HepG2 (cell line): ENCODE measurements around the gene LIPT1. TPM values are rescaled to one million over a fixed set of nuclear protein-coding genes. Genes with fewer than 3 reads are reported as not detected.

Source experiments
- ATAC-seq: fragments of 200-7000 bp; cut with Tn5 transposase; 3 replicates; pipeline ENCODE4 v1.9.1; 2020; ENCODE audit warnings: mild to moderate bottlenecking, moderate library complexity
- BruUV-seq: library from RNA; stranded (reverse); fragments of 400-500 nt; replicated peaks from 2 replicates; lab custom pipeline; 2021; lab: Mats Ljungman, UMichigan
- CTCF ChIA-PET: fragments of 300-600 bp; formaldehyde crosslinking; extraction: SDS; loops from one replicate; lab custom pipeline; 2021; ENCODE audit warnings: low total read pairs, inconsistent platforms, low intra/inter-chr PET ratio; lab: Yijun Ruan, JAX
- POLR2A ChIA-PET: fragments of 350-600 bp; sonication (Branson Sonifier 250); formaldehyde crosslinking; loops from one replicate; lab custom pipeline; 2020; ENCODE audit warnings: antibody characterized with exemption, inconsistent platforms; lab: Yijun Ruan, JAX
- DNase-seq: peaks from one replicate; pipeline ENCODE4 v3.0.0-alpha.2; 2015; ENCODE audit warnings: low spot score
- FAIRE-seq: peaks from 3 replicates; lab custom pipeline; 2011; peaks lifted over from hg19 to GRCh38; lab: Jason Lieb, UNC
- H2AFZ ChIP-seq: one replicate; pipeline ENCODE4 v1.6.1; 2011; ENCODE audit warnings: low read length, inconsistent platforms
- H3K27ac ChIP-seq: fragments of 300-600 bp; 3 replicates; pipeline ENCODE4 v1.8.0; 2011; ENCODE audit warnings: mixed run types, mild to moderate bottlenecking, mixed read lengths, low read length, inconsistent platforms; ENCODE audit not compliant: insufficient read depth; ENCODE audit errors: extremely low read length
- H3K27me3 ChIP-seq, 2 experiments: fragments of 200-600 bp in 1 of 2; 2 replicates in 1 of 2; 3 replicates in 1 of 2; pipeline versions ENCODE4 v1.6.0 to v1.8.0; 2011; ENCODE audit warnings: low read length in 2 of 2, mild to moderate bottlenecking in 2 of 2, moderate library complexity in 2 of 2, inconsistent platforms in 1 of 2; ENCODE audit not compliant: insufficient read depth in 2 of 2, control insufficient read depth in 1 of 2
- H3K36me3 ChIP-seq, 2 experiments: fragments of 200-600 bp in 1 of 2; replicated peaks in 1 of 2; 2 replicates in 1 of 2; 3 replicates in 1 of 2; pipeline versions ENCODE4 v1.5.1 to v1.8.0; 2011; ENCODE audit warnings: low read length in 2 of 2, inconsistent platforms in 1 of 2; ENCODE audit not compliant: insufficient read depth in 2 of 2, control insufficient read depth in 1 of 2
- H3K4me1 ChIP-seq: 2 replicates; pipeline ENCODE4 v1.5.1; 2012; ENCODE audit warnings: low read length, inconsistent platforms; ENCODE audit not compliant: insufficient read depth
- H3K4me2 ChIP-seq: 2 replicates; pipeline ENCODE4 v1.6.0; 2011; ENCODE audit warnings: low read depth, low read length, inconsistent platforms
- H3K4me3 ChIP-seq, 3 experiments: fragments of 200-600 bp in 1 of 3; sonication (generic), shearing (Covaris generic) in 1 of 3; replicated peaks in 1 of 3; 2 replicates each; pipeline ENCODE4 v1.5.1; 2011 to 2016; ENCODE audit warnings: low read length in 3 of 3, inconsistent platforms in 2 of 3, low read depth in 2 of 3, mild to moderate bottlenecking in 2 of 3, control low read depth in 1 of 3, mixed read lengths in 1 of 3; ENCODE audit not compliant: insufficient read depth in 1 of 3
- H3K79me2 ChIP-seq: one replicate; pipeline ENCODE4 v1.6.1; 2011; ENCODE audit warnings: low read length, inconsistent platforms; ENCODE audit not compliant: insufficient read depth
- H3K9ac ChIP-seq: 2 replicates; pipeline ENCODE4 v1.6.0; 2011; ENCODE audit warnings: mild to moderate bottlenecking, low read depth, low read length, inconsistent platforms; ENCODE audit not compliant: insufficient read depth
- H3K9me3 ChIP-seq: 2 replicates; pipeline ENCODE4 v1.5.1; 2012; ENCODE audit warnings: mild to moderate bottlenecking, low read length
- H4K20me1 ChIP-seq: 2 replicates; pipeline ENCODE4 v1.6.0; 2011; ENCODE audit warnings: inconsistent platforms, mild to moderate bottlenecking, low read length, moderate library complexity; ENCODE audit not compliant: insufficient read depth
- AGO2 ChIP-seq: fragments of 200-400 bp; formaldehyde crosslinking; optimal IDR thresholded peaks from 2 replicates; pipeline ENCODE3; 2017; ENCODE audit warnings: mild to moderate bottlenecking, low read depth, low read length, moderate library complexity
- ATF7-NPFF ChIP-seq: sonication (generic); formaldehyde crosslinking; IDR thresholded peaks from 2 replicates; pipeline ENCODE4 v1.8.1; 2023; ENCODE audit warnings: mild to moderate bottlenecking, low read depth, missing genetic modification reagents, moderate library complexity
- CHCHD3 ChIP-seq: sonication (generic); formaldehyde crosslinking; IDR thresholded peaks from 2 replicates; pipeline ENCODE4 v1.8.0; 2022; ENCODE audit warnings: mild to moderate bottlenecking, missing genetic modification reagents, moderate library complexity
- GATAD2A ChIP-seq: IDR thresholded peaks from 2 replicates; pipeline ENCODE4 v1.6.1; 2016
- MAFF ChIP-seq: IDR thresholded peaks from 2 replicates; pipeline ENCODE4 v1.6.1; 2011; ENCODE audit warnings: low read depth, low read length, improper control_type of control experiment
- MAFK ChIP-seq, 2 experiments: IDR thresholded peaks in 1 of 2; conservative IDR thresholded peaks in 1 of 2; 2 replicates each; pipeline ENCODE4 v1.6.1; 2011; ENCODE audit warnings: improper control_type of control experiment in 2 of 2, low read length in 2 of 2
- PPARG ChIP-seq: conservative IDR thresholded peaks from 2 replicates; pipeline ENCODE4 v1.6.1; 2016; ENCODE audit warnings: missing biosample characterization, missing genetic modification reagents
- REL ChIP-seq: sonication (generic); formaldehyde crosslinking; conservative IDR thresholded peaks from 2 replicates; pipeline ENCODE4 v1.8.0; 2022; ENCODE audit warnings: mild to moderate bottlenecking, missing genetic modification reagents, moderate library complexity
- SIN3A ChIP-seq: IDR thresholded peaks from 2 replicates; pipeline ENCODE4 v1.6.1; 2011; ENCODE audit warnings: low read depth, mild to moderate bottlenecking, control low read depth, low read length, borderline replicate concordance
- SRSF9 ChIP-seq: fragments of 200-400 bp; formaldehyde crosslinking; IDR thresholded peaks from 2 replicates; pipeline ENCODE4 v1.6.1; 2018; ENCODE audit warnings: borderline replicate concordance, mild to moderate bottlenecking, low read depth, low read length; ENCODE audit not compliant: insufficient read depth, poor library complexity, severe bottlenecking
- ZKSCAN8 ChIP-seq: IDR thresholded peaks from 2 replicates; pipeline ENCODE4 v1.6.1; 2016; ENCODE audit warnings: borderline replicate concordance, missing genetic modification reagents, missing compliant biosample characterization
- ZNF235 ChIP-seq: sonication (generic); formaldehyde crosslinking; IDR thresholded peaks from 2 replicates; pipeline ENCODE4 v1.8.1; 2023; ENCODE audit warnings: mild to moderate bottlenecking, missing genetic modification reagents, borderline replicate concordance
- ZNF652 ChIP-seq: IDR thresholded peaks from 2 replicates; pipeline ENCODE4 v1.6.1; 2016; ENCODE audit warnings: low read depth, borderline replicate concordance
- WGBS: methylation state at CpG from one replicate; pipeline ENCODE4 v1.1.6; 2017; ENCODE audit warnings: low lambda C conversion rate; 5-methylcytosine and 5-hydroxymethylcytosine counted together
- in situ Hi-C: cut with HindIII; loops from 2 replicates; pipeline ENCODE4 v1.10.0; 2017; ENCODE audit warnings: low pct_unique_long_range_greater_than_20kb; ENCODE audit not compliant: extremely low pct_ligation_motif_present
- intact Hi-C: fragments of 100-400 bp; cut with micrococcal nuclease; formaldehyde crosslinking; loops from one replicate; pipeline ENCODE4 v1.10.0; 2022; ENCODE audit not compliant: unreplicated experiment
- polyA plus RNA-seq, 8 experiments: library from polyadenylated mRNA; depleted of rRNA in 3 of 8; stranded (reverse) in 7 of 8; unstranded in 1 of 8; fragments of >200 nt; fragmentation: Illumina TruSeq in 4 of 8; extraction: Trizol in 4 of 8; gene quantifications; 2 replicates each; pipeline versions ENCODE4 v1.2.1 to v1.2.3, GENCODE V29; 2011 to 2016; ENCODE audit warnings: low read depth in 4 of 8, missing spikeins in 1 of 8, mixed read lengths in 1 of 8; ENCODE audit not compliant: insufficient read depth in 1 of 8
- total RNA-seq, 5 experiments: library from RNA; depleted of rRNA; stranded (reverse); fragments of >200 nt; fragmentation: Illumina TruSeq; extraction: Trizol; gene quantifications; 2 replicates each; pipeline ENCODE4 v1.2.3, GENCODE V29; 2016; ENCODE audit warnings: low read depth in 1 of 5
- TF ChIP-seq, protein P1 (sequence below): sonication (generic); formaldehyde crosslinking; IDR thresholded peaks from 2 replicates; pipeline ENCODE4 v1.8.1; 2023; ENCODE audit warnings: missing genetic modification reagents, mild to moderate bottlenecking, borderline replicate concordance
- TF ChIP-seq, protein P2 (sequence below): IDR thresholded peaks from 2 replicates; pipeline ENCODE4 v1.6.1; 2012; ENCODE audit warnings: inconsistent platforms

Gene LIPT1
- total and polyA plus RNA-seq, 2 of the 13 experiments (the other 11 are each of a cell fraction or from before 2014, with no cell fraction given) = 8.0 to 9.6 TPM

DNA sequence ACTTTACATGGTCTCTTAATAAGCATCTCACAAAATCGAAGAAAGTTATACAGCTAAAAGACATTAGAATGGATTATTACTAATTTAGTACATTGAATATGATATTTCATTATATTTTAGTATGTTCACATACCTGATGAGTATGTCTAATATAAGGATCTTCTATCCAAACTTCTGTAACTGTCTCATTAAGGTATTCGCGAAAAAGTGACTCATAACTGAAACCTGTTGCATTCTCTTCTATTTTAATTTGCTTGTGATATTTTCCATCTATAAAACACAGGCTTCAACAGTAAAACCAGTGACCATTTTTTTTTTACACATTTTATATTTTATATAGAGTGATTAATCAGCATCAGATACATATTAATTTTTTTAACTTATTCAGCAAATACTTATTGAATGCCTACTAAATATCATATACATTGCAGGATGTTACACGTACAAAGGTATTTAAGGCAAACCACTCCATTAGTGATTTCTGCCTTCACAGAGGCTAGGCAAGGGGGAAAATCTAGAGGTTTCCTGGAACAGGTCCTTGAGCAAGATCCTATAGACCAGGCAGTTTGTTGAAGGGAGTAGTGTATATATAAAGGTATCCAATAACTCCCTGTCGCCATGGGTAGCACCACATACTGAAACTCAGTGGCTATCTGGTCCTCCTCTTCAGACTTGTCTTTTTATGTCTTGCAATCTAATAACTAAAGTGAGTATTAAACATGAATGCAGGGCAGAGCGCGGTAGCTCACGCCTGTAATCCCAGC is 16.8 kb downstream of the LIPT1 start:
- no peaks in the 10 kb centered on the region for H3K4me1 ChIP-seq
- FAIRE-seq (no peak), ATAC-seq (no peak), DNase-seq (no peak)
- intact Hi-C loops (no loop called here), in situ Hi-C loops (no loop called here)
- no peaks in the 10 kb centered on the region for H3K9me3 ChIP-seq
- H3K27ac ChIP-seq = no peak overlapping the region
- 0 out of 2 replicates have a peak, but pooled peaks have one; percentile 13 for TF ChIP-seq MAFF
- TF ChIP-seq SIN3A = no peak
- peak in 1 of 2 experiments; percentile 44; a peak in 2 of 4 replicates for TF ChIP-seq MAFK (conservative IDR thresholded peaks at IDR 0.05 in 1 of 2, IDR thresholded peaks at IDR 0.05 in 1 of 2; ENCODE audit: low read length in 2 of 2)
- H3K27me3 ChIP-seq = no peaks in the 10 kb centered on the region
- peaks cover 9 to 35% of the 10 kb centered on the region in 2 experiments for H3K36me3 ChIP-seq
- BruUV-seq = no TSS peak
- H3K9ac ChIP-seq = no peak overlapping the region
- ChIA-PET POLR2A (interaction anchor here (0.9 kb wide), 1 partner anchor 16 kb away, joined by 4 read pairs; the partner anchor contains the start of genes LIPT1 and TSGA10), CTCF (no interaction called here)
- no peak overlapping the region for H3K4me2 ChIP-seq
- H3K79me2 ChIP-seq = no peaks in the 10 kb centered on the region
- H4K20me1 ChIP-seq = no peaks in the 10 kb centered on the region
- WGBS = 97% methylated on average over 8 of the region's 8 CpGs
- no peak overlapping the region for H2AFZ ChIP-seq
- H3K4me3 ChIP-seq = no peak overlapping the region

DNA sequence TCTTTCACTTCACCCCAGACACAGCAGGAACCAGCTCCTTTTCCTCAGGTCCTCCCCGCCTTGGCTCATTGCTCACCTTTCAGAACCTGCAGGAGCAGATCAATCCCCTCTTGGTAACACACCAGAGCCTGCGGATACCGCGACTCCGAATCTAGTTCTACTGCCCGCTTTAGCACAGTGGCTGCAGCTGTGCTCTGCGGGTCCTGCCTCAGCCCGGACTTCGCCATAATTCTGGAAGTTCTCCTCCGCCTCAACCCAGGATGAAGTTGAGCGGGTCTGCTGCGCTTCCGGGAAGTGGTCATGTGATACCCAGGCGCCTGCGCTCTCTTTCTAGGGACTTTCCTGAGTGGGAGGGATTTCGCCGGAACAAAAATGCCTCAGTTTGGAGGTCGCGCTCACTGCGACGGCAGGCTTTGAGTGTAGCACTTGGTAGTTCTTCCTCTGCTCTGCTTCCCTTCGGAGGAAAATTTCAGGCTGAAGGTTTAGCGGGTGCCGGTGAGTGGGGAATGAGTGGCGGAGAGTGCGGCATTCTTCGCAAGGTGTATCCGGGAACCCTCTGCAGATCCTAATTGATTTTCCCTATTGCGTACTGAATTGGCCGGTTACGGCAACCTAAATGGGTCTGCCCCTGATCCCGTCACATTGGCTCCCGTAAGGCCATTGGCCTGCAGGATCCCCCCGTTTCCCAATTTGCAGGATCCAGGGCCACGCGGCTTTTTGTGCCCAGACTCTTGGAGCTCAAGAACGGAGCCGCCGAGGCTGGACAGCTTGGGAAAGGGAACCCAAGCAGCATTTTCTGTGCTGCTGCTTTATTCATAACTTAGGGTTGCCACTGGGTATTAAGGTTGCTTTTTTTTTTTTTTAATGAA is 26.2 kb downstream of the LIPT1 start, which contains the start of the genes MITD1 and MRPL30:
MITD1 (minus strand) TSS at position 304 of the 869 bp plus-strand sequence; CDS start at position 227, 77 bp downstream.
MRPL30 (plus strand) TSS at position 430 of the 869 bp plus-strand sequence. CDS start 5,020 bp downstream, outside the sequence.
- POLR2A ChIA-PET = interaction anchor here (0.6 to 3.4 kb wide), 12 partner anchors 9 to 310 kb away, joined by 3 to 103 read pairs (median 4); partner anchors contain the start of genes C2orf15, EIF5B, LIPT1 and TSGA10
- Histone ChIP-seq H3K27me3 (no peaks in the 10 kb centered on the region; a peak in 1 of 5 replicates), H4K20me1 (no peaks in the 10 kb centered on the region), H3K4me3 (peak within 1 kb of the TSS; percentile 68 to 84 (median 84)), H3K79me2 (peaks cover 61% of the 10 kb centered on the region), H3K9me3 (no peaks in the 10 kb centered on the region), H3K4me1 (peaks cover 46% of the 10 kb centered on the region), H2AFZ (peak within 1 kb of the TSS; percentile 66), H3K4me2 (peak within 1 kb of the TSS; percentile 83), H3K9ac (peak within 1 kb of the TSS; percentile 82), H3K27ac (peak within 1 kb of the TSS; percentile 83), H3K36me3 (no peaks in the 10 kb centered on the region)
- CTCF ChIA-PET = no interaction called here
- in situ Hi-C loops (loop anchor here (5.0 kb wide), 1 partner anchor 156 kb away; the partner anchor contains the start of genes EIF5B and TXNDC9), intact Hi-C loops (loop anchor here (1.0 to 10.0 kb wide), 6 partner anchors 26 to 314 kb away; partner anchors contain the start of genes C2orf15, LIPT1, REV1 and TSGA10)
- BruUV-seq = TSS peak; percentile 82
- peak; percentile 97 for DNase-seq
- FAIRE-seq = peak; percentile 78
- ATAC-seq = peak; percentile 91
- WGBS = under 1% methylated on average over 36 of the region's 39 CpGs
- TF ChIP-seq REL (CRISPR knock-in tag) (peak; percentile 92; the same call in 1 of the 2 replicates), ATF7-NPFF (CRISPR knock-in tag) (peak; percentile 88), CHCHD3 (CRISPR knock-in tag) (no peak), ZNF652 (peak; percentile 87), ZNF235 (CRISPR knock-in tag) (no peak), AGO2 (no peak), PPARG (CRISPR knock-in tag) (peak; percentile 76), GATAD2A (peak; percentile 89), ZKSCAN8 (CRISPR knock-in tag) (peak; percentile 92), SRSF9 (no peak)
- TF ChIP-seq, protein P1, sequence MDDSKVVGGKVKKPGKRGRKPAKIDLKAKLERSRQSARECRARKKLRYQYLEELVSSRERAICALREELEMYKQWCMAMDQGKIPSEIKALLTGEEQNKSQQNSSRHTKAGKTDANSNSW (CRISPR knock-in tag) = peak; percentile 93; the same call in 1 of the 2 replicates
- TF ChIP-seq, protein P2, sequence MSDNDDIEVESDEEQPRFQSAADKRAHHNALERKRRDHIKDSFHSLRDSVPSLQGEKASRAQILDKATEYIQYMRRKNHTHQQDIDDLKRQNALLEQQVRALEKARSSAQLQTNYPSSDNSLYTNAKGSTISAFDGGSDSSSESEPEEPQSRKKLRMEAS = peak; percentile 93
